Measurements from ENCODE around the gene ATG10.
"Not testable (repeated sequence)": the region's sequence is repeated elsewhere in the genome, so short reads cannot be mapped to it uniquely, and the experiment has no call there.

The ATG10 gene

DNA sequence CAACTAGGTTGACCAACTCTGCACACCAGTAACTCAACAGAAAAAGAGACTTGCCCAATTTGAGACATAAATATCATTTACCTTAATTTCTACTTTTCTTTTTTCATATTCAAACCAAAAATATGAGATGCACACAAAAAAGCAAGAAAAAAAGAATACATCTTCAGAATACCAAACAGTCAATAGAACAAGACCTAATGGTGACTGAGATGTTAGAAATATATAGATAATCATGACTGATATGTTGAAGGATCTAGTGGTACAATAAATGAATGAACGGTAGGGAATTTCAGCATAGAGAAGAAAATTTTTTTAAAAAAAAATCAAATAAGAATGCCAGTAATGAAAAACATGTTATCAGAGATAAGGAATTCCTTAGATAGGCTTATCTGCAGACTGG lies 29.1 kb upstream of the ATG10 start:
- no peak for TF ChIP-seq TARDBP (IDR thresholded peaks at IDR 0.05)
- no peak for TF ChIP-seq SUZ12 (IDR thresholded peaks at IDR 0.05)
- no peak for TF ChIP-seq NFRKB (IDR thresholded peaks at IDR 0.05)
- TF ChIP-seq, protein P1, sequence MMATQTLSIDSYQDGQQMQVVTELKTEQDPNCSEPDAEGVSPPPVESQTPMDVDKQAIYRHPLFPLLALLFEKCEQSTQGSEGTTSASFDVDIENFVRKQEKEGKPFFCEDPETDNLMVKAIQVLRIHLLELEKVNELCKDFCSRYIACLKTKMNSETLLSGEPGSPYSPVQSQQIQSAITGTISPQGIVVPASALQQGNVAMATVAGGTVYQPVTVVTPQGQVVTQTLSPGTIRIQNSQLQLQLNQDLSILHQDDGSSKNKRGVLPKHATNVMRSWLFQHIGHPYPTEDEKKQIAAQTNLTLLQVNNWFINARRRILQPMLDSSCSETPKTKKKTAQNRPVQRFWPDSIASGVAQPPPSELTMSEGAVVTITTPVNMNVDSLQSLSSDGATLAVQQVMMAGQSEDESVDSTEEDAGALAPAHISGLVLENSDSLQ (IDR thresholded peaks at IDR 0.05): no peak
- no peak for TF ChIP-seq ARNT (IDR thresholded peaks at IDR 0.05)
- no peak for TF ChIP-seq FOXA1 (IDR thresholded peaks at IDR 0.05)
- TF ChIP-seq SP1 (IDR thresholded peaks at IDR 0.05): no peak
- TF ChIP-seq FOXM1 (IDR thresholded peaks at IDR 0.05; ENCODE audit: borderline replicate concordance): no peak
- TF ChIP-seq L3MBTL2 (conservative IDR thresholded peaks at IDR 0.05): no peak
- CTCF ChIA-PET: no interaction called here
- POLR2A ChIA-PET: no interaction called here
- no peak for DNase-seq (ENCODE audit: extremely low spot score)

DNA sequence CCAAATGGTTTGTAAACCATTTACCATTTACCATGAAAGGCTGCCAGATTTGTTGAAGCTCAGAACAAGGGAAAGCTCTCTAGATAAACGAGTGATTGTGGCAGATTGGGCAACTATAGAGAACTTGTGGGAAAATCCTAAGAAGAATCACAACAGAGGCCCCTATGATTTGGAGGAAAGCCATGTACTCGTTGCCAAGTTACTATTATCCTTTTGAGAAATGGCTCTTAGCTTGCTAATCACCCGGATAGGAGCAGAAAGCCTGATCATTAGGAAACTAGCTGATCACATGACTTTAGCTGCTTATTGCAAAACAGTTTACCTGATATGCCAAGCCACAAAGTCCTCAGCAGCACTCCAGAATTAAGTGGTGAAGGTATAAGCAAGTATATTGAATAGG lies 23.5 kb upstream of the ATG10 start:
- ChIA-PET POLR2A (no interaction called here), CTCF (no interaction called here)
- no peak for TF ChIP-seq ELF4 (IDR thresholded peaks at IDR 0.05)
- TF ChIP-seq CTBP1 (IDR thresholded peaks at IDR 0.05; ENCODE audit: borderline replicate concordance): no peak
- TF ChIP-seq HDGF (IDR thresholded peaks at IDR 0.05; ENCODE audit: borderline replicate concordance): no peak
- no peak for TF ChIP-seq SUZ12 (IDR thresholded peaks at IDR 0.05)
- TF ChIP-seq BHLHE40 (IDR thresholded peaks at IDR 0.05; ENCODE audit: borderline replicate concordance): no peak
- TF ChIP-seq, protein P1 (IDR thresholded peaks at IDR 0.05): no peak
- TF ChIP-seq SP1 (IDR thresholded peaks at IDR 0.05): no peak
- TF ChIP-seq L3MBTL2 (conservative IDR thresholded peaks at IDR 0.05): no peak
- TF ChIP-seq LEF1 (IDR thresholded peaks at IDR 0.05; ENCODE audit: borderline replicate concordance): no peak
- TF ChIP-seq FOXA1 (IDR thresholded peaks at IDR 0.05): no peak
- no peak for TF ChIP-seq ZNF384 (IDR thresholded peaks at IDR 0.05)
- TF ChIP-seq FOXM1 (IDR thresholded peaks at IDR 0.05; ENCODE audit: borderline replicate concordance): no peak
- TF ChIP-seq NFRKB (IDR thresholded peaks at IDR 0.05): no peak
- no peak for TF ChIP-seq FOXK2 (IDR thresholded peaks at IDR 0.05)
- TF ChIP-seq ARNT (IDR thresholded peaks at IDR 0.05): no peak
- TF ChIP-seq TARDBP (IDR thresholded peaks at IDR 0.05): no peak
- DNase-seq (ENCODE audit: extremely low spot score): no peak

DNA sequence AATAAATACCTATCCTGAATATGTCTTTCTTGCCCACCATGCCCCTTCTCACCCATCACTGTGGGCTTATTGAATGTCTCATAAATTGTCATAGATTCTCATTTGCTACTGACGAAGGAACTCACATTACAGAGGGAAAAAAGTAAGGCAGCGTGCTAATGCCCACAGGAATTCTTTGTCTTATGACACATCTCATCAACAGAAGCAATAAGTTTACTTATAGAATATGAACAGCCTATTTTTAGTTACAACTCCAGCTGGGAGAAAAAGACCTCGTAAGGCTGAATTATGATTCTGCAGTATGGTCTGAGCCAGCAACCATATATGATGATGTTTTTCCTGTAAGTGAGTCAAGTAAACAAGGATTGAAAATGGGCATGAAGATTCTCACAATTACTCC lies 22.4 kb upstream of the ATG10 start:
- ChIA-PET CTCF (no interaction called here), POLR2A (no interaction called here)
- TF ChIP-seq TARDBP (IDR thresholded peaks at IDR 0.05) (no peak), LEF1 (IDR thresholded peaks at IDR 0.05; ENCODE audit: borderline replicate concordance) (no peak)
- DNase-seq (ENCODE audit: extremely low spot score): no peak

DNA sequence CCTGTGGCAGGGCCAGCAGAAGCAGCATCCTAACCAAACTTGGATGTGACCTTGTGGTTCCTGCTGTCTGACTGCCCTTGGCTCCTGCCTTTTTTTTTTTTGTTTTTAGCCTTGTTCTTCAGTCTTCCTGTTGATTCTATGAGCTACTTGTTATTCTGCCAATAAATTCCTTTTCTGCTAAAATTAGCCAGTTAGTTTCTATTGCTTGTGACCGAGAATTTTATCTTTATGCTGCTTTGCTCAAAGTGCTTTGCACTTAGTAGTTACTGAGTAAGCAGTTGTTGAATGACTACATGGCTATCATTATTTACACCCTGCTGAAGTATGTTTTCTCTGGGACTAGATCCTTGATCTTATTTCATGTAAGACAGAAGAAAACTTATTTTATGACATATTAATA lies 20.8 kb upstream of the ATG10 start:
- no peak for DNase-seq (ENCODE audit: extremely low spot score)
- no peak for TF ChIP-seq SUZ12 (IDR thresholded peaks at IDR 0.05)
- no peak for TF ChIP-seq FOXM1 (IDR thresholded peaks at IDR 0.05; ENCODE audit: borderline replicate concordance)
- TF ChIP-seq NFRKB (IDR thresholded peaks at IDR 0.05): no peak
- TF ChIP-seq TARDBP (IDR thresholded peaks at IDR 0.05): no peak
- TF ChIP-seq HDGF (IDR thresholded peaks at IDR 0.05; ENCODE audit: borderline replicate concordance): no peak
- no peak for TF ChIP-seq ZNF384 (IDR thresholded peaks at IDR 0.05)
- TF ChIP-seq LEF1 (IDR thresholded peaks at IDR 0.05; ENCODE audit: borderline replicate concordance): no peak
- ChIA-PET POLR2A (no interaction called here), CTCF (no interaction called here)

DNA sequence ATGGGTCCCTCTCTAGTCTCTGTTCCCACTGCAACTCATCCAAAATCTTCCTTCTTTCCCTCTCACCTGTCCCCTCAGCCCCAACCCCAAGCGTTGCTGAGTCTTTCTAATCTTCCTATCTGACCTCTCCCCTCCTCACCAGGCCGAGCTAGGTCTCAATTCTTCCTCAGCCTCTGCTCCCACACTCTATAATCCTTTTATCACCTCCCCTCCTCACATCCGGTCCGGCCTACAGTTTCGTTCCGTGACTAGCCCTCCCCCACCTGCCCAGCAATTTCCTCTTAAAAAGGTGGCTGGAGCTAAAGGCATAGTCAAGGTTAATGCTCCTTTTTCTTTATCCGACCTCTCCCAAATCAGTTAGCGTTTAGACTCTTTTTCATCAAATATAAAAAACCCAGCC lies 17.0 kb upstream of the ATG10 start:
- POLR2A ChIA-PET, CTCF ChIA-PET: not testable (repeated sequence)

DNA sequence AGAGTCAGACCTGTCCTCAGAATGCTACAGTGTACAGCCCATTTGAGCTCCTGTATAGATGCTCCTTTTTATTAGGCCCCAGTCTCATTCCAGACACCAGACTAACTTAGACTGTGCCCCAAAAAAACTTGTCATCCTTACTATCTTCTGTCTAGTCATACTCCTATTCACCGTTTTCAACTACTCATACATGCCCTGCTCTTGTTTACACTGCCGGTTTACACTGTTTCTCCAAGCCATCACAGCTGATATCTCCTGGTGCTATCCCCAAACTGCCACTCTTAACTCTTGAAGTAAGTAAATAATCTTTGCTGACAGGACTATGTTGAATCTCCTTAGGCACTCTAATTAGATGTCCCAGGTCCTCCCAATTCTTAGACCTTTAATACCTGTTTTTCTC lies 13.7 kb upstream of the ATG10 start:
- DNase-seq (ENCODE audit: extremely low spot score); POLR2A ChIA-PET; CTCF ChIA-PET: not testable (repeated sequence)

More for the DNA sequence above, 17.0 kb upstream of the ATG10 start:
- DNase-seq (ENCODE audit: extremely low spot score): not testable (repeated sequence)

DNA sequence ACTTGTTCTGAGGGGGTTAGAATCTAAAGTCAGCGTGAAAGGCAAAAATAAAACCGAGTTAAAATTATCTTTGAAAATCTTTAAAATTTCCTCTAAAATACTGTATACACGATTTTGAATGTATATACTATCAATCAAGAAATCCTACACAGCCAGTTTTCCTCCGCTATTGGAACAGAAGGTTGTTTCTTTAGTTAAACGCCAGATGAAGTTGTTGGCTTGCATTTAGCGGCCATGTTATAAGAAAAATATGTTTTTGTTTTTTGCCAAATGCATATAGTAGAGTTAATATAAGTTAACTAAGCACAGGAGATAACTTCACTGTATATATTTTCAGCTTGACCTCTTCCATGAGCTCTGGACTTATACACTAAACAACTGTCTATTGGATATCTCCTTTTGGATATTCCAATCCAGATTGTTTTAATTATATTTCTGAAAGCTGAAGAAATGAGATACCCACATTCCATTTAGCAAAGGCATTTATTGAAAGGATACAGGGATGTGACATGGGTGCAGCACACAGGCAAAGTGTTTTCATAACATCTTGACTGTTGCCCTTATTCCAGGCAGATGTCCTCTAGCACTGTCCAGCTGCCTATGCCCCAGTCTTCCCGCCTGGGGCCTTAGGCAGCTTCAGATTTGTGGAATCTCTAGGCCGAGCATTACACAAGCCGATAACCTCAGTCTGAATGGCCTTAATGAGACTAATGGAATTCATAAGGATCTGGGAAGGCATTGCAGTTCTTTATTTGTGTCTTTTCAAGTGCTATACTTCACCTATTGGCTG lies 10.0 kb upstream of the ATG10 start:
- TF ChIP-seq HDGF (IDR thresholded peaks at IDR 0.05; ENCODE audit: borderline replicate concordance) (no peak), FOXK2 (IDR thresholded peaks at IDR 0.05) (no peak), BHLHE40 (IDR thresholded peaks at IDR 0.05; ENCODE audit: borderline replicate concordance) (no peak), LEF1 (IDR thresholded peaks at IDR 0.05; ENCODE audit: borderline replicate concordance) (no peak), CTBP1 (IDR thresholded peaks at IDR 0.05; ENCODE audit: borderline replicate concordance) (no peak), NFRKB (IDR thresholded peaks at IDR 0.05) (no peak), TARDBP (IDR thresholded peaks at IDR 0.05) (no peak), L3MBTL2 (conservative IDR thresholded peaks at IDR 0.05) (no peak), SP1 (IDR thresholded peaks at IDR 0.05) (no peak), SUZ12 (IDR thresholded peaks at IDR 0.05) (no peak), ELF4 (IDR thresholded peaks at IDR 0.05) (no peak), ARNT (IDR thresholded peaks at IDR 0.05) (no peak), FOXM1 (IDR thresholded peaks at IDR 0.05; ENCODE audit: borderline replicate concordance) (no peak)
- TF ChIP-seq, protein P1 (IDR thresholded peaks at IDR 0.05): no peak
- ChIA-PET CTCF (no interaction called here), POLR2A (interaction anchor here (0.7 kb wide), 1 partner anchor 9 kb away, joined by 3 read pairs; no protein-coding TSS in a partner anchor)
- DNase-seq (ENCODE audit: extremely low spot score): no peak

All from HEK293T (cell line).